ENCODE measurements around the gene OGFOD1. TPM values are rescaled to one million over a fixed set of nuclear protein-coding genes. Genes with fewer than 3 reads are reported as not detected.

OGFOD1 gene
- total and polyA plus RNA-seq, 2 of the 13 experiments (the other 11 are each of a cell fraction or from before 2014, with no cell fraction given) = 35.2 to 81.3 TPM

DNA sequence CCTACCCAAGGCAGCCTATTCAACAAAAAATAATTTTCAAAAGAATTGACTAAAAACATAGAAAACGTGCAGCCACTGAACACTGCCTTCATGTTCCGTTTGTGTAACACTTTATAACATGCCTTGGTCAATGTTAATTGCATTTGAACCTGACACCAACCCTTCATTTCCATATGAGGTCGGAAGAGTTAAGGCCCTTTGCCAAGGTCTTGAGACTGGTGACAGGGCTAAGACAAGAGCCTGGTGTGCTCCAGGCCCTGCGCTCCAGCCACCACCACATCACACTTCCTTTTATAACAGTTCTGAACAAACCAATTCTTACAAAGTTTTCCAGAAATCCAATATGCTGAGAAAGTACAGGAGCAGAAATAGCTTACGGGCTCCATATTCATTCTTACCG is 64.3 kb downstream of the OGFOD1 start:
- no peaks in the 10 kb centered on the region for H3K79me2 ChIP-seq (ENCODE audit: insufficient read depth, low read length)
- H2AFZ ChIP-seq (ENCODE audit: low read length) = no peak overlapping the region
- H3K36me3 ChIP-seq (replicated peaks in 1 of 2; ENCODE audit: control insufficient read depth in 1 of 2, insufficient read depth in 2 of 2, low read length in 2 of 2) = peaks cover 3 to 7% of the 10 kb centered on the region in 2 experiments; a peak in 3 of 5 replicates
- H3K27me3 ChIP-seq (ENCODE audit: control insufficient read depth in 1 of 2, insufficient read depth in 2 of 2, low read length in 2 of 2) = no peaks in the 10 kb centered on the region; a peak in 1 of 5 replicates
- no peak overlapping the region for H3K4me2 ChIP-seq (ENCODE audit: low read depth, low read length)
- WGBS (ENCODE audit: low lambda C conversion rate) = 97% methylated on average over 6 of the region's 6 CpGs
- H3K4me3 ChIP-seq (replicated peaks in 1 of 3; ENCODE audit: insufficient read depth in 1 of 3, low read depth in 2 of 3, low read length in 3 of 3) = no peak overlapping the region
- ChIA-PET CTCF (ENCODE audit: low intra/inter-chr PET ratio, low total read pairs) (interaction anchor here (4.2 kb wide), 1 partner anchor 84 kb away, joined by 20 read pairs; no protein-coding TSS in a partner anchor), POLR2A (no interaction called here)
- TF ChIP-seq STAG1 (CRISPR knock-in tag; IDR thresholded peaks at IDR 0.05) (no peak), ZNF768 (CRISPR knock-in tag; IDR thresholded peaks at IDR 0.05) (no peak), SCMH1 (CRISPR knock-in tag; IDR thresholded peaks at IDR 0.05; ENCODE audit: borderline replicate concordance) (no peak), CBX1 (IDR thresholded peaks at IDR 0.05; ENCODE audit: low read depth) (no peak), NFE2 (CRISPR knock-in tag; IDR thresholded peaks at IDR 0.05) (no peak), ZNF780A (CRISPR knock-in tag; IDR thresholded peaks at IDR 0.05) (no peak), ZNF207 (IDR thresholded peaks at IDR 0.05; ENCODE audit: borderline replicate concordance) (no peak), ZMAT3 (CRISPR knock-in tag; conservative IDR thresholded peaks at IDR 0.05) (no peak), ASH2L (IDR thresholded peaks at IDR 0.05; ENCODE audit: insufficient read length, low read depth, low read length) (no peak), AKNA (CRISPR knock-in tag; IDR thresholded peaks at IDR 0.05; ENCODE audit: borderline replicate concordance) (no peak)
- TF ChIP-seq, protein P1, sequence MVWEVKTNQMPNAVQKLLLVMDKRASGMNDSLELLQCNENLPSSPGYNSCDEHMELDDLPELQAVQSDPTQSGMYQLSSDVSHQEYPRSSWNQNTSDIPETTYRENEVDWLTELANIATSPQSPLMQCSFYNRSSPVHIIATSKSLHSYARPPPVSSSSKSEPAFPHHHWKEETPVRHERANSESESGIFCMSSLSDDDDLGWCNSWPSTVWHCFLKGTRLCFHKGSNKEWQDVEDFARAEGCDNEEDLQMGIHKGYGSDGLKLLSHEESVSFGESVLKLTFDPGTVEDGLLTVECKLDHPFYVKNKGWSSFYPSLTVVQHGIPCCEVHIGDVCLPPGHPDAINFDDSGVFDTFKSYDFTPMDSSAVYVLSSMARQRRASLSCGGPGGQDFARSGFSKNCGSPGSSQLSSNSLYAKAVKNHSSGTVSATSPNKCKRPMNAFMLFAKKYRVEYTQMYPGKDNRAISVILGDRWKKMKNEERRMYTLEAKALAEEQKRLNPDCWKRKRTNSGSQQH (CRISPR knock-in tag; IDR thresholded peaks at IDR 0.05; ENCODE audit: low read depth) = no peak
- no peaks in the 10 kb centered on the region for H3K9me3 ChIP-seq (ENCODE audit: low read length)
- in situ Hi-C loops (cut with HindIII; ENCODE audit: extremely low pct_ligation_motif_present, low pct_unique_long_range_greater_than_20kb) = loop anchor here (10.0 kb wide), 1 partner anchor 189 kb away; no protein-coding TSS in a partner anchor
- ATAC-seq = no peak
- no peak overlapping the region for H3K27ac ChIP-seq (ENCODE audit: extremely low read length, insufficient read depth, low read length)
- intact Hi-C loops (cut with micrococcal nuclease; ENCODE audit: unreplicated experiment) = no loop called here
- no peak for FAIRE-seq
- no peak for DNase-seq (ENCODE audit: low spot score)
- peaks cover 27% of the 10 kb centered on the region for H3K4me1 ChIP-seq (ENCODE audit: insufficient read depth, low read length)
- H4K20me1 ChIP-seq (ENCODE audit: insufficient read depth, low read length) = no peaks in the 10 kb centered on the region
- no TSS peak for BruUV-seq (replicated peaks)
- no peak overlapping the region for H3K9ac ChIP-seq (ENCODE audit: insufficient read depth, low read depth, low read length)

Measured in HepG2 (cell line).